HG03175 (cell line): ENCODE data around the gene TSEN54.
"Not testable (repeated sequence)": the region's sequence is repeated elsewhere in the genome, so short reads cannot be mapped to it uniquely, and the experiment has no call there.

ENCODE experiments used
- ATAC-seq: cut with Tn5 transposase; IDR thresholded peaks from one replicate; pipeline ENCODE4 v1.9.1; 2021; ENCODE audit warnings: mild to moderate bottlenecking, moderate library complexity; ENCODE audit not compliant: unreplicated experiment

The TSEN54 gene

DNA sequence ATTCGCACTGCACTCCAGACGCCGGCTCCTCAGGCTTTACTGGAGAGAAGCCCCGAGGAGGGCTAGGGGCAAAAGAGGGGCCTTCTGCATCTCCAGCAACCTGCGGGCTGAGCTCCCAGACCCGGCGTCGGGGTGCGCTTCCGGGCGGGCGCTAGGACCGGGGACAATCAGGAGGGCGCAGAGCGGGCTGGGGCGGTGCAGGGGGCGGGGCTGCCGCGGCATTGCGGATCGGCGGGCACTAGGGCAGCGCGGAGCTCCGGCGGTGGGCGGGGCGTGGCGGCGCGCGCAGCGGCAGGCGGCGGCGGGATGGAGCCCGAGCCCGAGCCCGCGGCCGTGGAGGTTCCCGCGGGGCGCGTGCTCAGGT lies at the start of gene TSEN54:
Gene TSEN54 (plus strand): TSS at position 274 of the 364 bp plus-strand sequence. CDS start 33 bp downstream, at position 307.
- ATAC-seq, result peak; percentile 74

DNA sequence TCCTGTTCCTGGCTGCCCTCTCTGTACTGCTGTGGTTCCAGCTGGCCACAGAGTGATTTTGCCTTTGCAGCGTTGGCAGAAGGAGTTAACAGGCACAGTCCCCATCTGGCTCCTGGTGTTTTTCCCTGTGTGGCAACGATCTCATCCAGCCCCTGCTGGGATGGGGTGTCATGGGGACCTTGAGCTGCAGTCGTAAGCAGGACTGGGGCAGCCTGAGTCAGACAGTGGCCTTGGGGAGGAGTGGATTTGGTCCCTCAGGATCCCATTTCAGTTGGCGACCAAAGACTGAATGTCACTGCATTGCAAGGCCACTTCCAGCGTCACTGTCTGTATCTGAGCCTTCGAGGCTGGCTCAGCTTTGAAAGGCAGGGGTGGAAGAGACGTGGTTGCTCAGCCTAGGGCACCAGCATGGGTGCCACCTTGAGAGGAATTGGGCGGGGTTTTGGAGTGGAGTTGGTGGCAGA lies 48.0 kb upstream of the TSEN54 start:
- no peak for ATAC-seq

DNA sequence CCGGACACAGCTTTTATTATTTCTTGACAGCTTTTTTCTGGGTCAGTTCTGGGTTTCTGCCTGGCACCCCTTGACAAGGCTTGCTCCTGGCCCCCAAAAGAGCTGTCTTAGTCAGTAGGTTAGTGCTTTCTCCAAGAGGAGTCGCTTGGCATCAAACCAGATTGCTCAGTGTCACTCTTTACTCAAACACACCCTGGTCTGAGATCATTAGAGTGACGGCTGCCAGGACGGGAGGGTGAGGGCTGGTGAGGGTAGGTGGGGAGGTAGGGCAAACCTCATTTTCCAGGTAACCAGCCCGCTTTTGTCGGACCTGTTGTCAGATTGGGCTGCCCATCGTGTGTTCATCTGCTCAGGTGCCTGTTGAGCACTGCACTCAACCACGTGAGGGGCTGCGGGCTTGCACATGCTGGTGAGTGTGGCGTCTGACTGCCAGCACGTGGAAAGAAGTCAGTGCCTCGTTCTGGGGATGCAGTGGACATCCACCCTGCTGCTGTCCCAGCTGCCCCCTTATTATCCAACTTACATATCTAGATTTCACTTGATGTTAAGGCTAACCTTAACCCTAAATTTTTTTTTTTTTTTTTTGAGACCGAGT lies 47.5 kb upstream of the TSEN54 start:
- ATAC-seq, result no peak

DNA sequence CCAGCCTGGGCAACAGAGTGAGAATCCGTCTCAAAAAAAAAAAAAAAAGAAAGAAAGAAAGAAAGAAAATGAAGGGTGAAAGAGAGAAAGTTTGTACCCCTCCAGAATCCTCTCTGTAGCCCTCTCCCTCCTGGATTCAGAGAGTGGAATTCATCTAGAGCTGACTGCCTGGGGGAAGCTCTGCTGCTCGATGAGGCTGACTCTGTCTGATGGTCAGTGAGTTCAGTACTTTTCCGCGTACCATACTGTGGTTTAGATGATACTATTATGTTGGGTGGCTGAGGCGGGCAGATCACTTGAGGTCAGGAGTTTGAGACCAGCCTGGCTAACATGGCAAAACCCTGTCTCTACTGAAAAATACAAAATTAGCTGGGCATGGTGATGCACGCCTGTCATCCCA lies 45.1 kb upstream of the TSEN54 start:
- no peak for ATAC-seq

DNA sequence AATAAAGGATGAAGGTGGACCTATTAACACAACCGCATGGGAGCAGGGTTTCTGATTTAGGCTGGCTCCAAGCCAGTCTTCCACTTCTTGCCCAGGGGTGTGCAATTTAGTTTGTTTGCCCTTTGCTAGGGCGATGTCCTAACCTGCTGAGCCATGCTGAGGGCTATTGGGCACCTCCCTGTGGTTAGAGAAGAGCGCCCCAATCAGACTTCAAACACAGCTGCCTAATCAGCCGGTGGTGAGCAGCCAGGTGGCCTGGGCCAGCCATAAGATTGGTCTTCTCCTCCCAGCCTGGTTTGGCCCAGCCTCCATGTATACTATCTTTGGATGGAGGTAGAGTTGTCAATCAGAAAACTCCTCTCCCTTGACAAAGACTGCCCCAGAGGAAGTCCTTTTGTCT lies 44.2 kb upstream of the TSEN54 start:
- ATAC-seq, result no peak

DNA sequence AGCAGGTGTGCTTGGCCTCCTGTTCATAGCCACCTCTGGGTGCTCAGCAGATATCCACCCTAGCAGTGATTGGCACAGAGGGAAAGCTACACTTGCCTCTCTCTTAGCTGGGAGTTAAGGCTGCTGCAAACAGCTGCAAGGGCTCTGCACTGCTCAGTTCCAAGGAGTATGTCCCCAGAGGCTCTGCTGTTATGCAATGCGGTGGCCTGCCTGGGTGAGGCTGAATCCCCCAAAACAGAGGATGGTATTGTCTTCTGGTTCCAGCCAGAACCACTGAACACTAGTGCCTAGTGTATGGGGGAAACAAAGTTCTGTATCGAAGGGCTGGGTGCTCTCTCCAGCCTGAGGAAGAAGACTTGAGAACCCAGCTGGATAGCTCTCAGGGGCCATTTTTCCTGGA lies 43.1 kb upstream of the TSEN54 start:
- ATAC-seq, result no peak

DNA sequence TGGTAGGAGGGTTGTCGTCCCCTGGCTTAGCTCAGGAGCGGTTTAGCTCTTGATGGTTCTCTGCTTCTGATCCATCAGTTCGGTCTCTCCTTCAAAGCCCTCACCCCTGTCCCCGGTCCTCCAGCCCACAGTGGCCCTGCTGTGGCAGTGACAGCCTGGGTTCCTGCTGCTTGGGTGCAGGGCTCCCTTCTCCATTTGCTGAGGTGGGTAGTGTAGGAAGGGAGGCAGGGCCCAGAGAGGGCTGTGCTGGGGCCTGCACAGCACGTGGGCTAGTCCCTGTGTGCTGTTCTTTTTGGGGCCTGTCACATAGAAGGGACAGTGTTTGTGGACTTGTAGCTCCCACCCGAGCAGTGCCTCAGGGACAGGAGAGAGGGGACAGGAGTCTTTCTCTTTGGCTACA lies 41.6 kb upstream of the TSEN54 start:
- no peak for ATAC-seq

DNA sequence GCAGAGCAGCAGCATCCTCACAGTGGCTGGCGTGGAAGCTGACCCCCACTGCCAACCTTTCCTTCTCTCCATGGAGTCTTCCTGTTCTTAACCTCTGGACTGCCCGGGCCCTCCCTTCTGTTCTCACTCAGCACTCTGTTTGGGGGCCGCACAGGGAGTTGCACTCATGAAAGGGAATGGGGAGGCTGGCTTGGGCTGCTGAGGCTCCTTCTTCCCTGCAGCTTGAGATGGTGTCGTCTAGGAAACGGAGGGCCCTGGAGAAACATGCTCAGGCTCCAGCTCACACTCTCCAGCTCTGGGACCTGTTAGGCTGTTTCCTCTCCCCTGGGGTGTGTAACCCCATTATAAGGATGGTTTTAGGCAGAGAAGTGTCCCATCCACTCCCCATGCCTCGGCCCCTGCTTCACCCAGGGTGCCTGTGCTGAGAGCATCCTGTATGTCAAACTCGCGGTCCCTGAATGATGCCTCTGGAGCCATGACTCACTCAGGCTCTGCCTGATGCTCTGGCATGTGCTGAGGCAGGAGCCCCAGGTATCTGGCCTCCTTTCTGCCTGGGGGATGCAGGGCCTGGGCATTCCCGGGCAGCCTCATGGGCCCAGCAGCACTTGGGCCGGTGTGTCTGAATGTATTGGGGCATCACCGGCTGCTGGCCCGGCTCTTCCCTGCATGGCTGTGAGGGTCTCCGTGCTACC lies 41.0 kb upstream of the TSEN54 start:
- ATAC-seq, result no peak

DNA sequence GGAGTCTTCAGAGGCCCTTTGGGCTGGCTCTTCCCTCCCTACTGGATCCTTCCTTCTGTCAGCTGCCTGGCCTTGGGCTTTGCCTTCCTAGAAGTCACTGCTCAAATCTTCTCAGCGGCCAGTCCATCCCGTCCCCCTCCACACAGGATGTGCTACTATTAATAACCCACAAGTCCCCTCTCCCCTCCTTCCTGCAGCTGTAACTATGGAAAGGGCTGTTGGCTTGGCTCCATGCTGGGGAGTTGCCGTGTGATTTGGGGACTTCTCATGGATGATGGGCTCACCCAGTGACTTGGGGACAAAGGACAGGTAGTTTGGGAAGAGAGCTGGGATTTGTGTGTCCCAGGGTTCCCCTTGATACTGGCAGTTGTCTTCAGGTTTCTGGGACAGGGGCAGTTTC lies 40.5 kb upstream of the TSEN54 start:
- ATAC-seq, result no peak

DNA sequence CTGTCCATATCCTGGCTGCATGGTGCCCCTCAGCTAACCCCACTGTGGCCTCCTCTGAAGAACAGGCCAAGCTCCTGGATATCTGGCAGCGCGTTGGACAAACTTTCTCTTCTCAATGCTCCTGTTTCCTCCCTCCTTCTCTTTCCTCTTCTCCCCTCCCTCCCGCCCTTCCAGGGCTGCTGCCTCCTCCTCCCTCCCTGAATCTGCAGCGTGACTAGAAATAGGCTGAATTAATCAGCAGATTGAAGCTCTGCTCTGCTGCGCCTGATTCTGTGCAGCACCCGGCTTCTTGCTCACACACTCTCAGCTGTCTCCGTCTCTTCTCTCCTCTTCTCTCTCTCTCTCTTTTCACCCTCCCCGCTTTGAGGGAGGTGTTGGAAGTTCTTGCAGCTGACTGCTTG lies 40.1 kb upstream of the TSEN54 start:
- ATAC-seq, result no peak

DNA sequence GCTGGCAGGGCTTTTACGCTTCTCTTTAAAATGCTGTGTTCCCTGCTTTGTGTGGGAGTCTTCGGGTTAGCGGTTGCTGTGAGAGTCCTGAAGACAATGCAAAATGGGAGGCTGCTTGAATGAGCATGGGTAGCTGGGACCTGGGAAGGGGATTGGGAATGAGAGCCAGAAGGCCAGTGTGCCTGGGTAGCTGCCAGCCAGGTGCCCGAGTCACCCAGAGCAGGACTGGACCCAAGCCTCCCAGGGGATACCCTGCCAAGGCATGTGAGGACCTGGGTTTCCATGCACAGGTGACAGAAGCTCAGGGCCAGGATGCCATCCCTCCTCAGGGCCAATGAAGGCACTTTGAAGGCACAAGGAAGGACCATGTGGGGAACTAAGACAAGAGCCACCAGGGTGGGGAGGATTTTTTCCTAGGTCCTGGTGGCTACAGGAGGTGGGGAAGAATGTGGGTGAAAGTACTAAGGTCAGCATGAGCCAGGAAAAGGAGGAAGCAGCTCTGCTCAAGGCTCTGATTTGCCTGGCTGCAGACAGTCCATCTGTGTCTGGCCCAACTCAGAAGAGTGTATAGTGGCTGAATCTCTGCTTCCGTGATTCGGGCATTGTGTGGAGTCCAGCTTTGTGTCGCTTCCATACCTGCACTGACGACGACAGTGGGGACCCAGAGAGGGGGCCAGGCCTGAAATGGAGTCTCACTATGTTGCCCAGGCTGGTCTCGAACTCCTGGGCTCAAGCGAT lies 39.4 kb upstream of the TSEN54 start:
- ATAC-seq, result no peak

DNA sequence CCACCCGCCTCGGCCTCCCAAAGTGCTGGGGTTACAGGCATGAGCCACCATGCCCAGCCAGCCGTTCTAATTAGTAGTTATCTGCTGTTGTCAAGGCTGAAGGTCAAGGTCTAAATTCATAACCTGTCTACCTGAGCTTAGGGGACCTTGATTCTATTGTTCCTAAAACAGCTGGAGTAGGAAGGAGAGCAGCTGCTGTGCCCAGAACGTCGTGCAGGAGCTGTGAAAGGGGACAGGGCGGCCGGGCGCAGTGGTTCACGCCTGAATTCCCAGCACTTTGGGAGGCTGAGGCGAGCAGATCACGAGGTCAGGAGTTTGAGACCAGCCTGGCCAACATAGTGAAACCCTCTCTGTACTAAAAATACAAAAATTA lies 38.9 kb upstream of the TSEN54 start:
- ATAC-seq, result not testable (repeated sequence)

DNA sequence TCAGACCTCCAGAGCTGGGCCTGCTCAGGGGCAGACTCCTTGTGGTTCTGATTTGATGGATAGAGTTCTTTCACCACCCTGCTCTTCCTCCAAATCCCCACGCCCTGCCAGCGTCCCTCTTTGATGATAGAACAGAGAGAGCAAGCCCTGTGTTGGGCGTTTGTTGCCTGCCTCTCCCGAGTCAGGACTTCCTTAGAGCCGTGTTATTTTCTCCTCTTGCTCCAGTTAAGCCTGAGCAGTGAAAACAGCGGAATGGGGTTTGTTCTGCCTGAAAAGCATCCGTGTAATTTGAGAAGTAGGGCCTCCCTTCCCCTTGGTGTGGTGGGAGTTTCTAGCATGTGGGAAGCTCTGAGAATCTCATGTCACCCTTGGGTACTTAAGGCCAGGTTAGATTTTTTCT lies 37.8 kb upstream of the TSEN54 start:
- no peak for ATAC-seq

DNA sequence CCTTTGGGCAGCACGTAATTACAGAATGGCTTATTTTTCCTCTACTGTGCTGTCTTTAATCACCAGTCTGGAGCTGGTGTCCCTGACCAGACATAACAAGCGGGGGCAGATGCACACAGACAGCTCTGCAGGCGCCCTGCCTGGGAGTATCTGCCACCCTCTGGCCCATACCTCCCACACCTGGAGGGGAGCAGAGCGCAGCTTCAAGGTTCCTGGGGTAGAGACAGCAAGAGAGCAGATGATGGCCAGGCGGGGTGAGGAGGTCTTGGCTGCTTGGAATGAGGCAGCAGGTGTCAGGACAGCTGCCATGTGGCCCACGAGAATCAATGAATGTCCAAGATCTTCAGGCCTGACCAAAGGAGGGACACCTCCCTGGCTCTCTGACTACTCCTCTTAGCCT lies 36.0 kb upstream of the TSEN54 start:
- no peak for ATAC-seq

DNA sequence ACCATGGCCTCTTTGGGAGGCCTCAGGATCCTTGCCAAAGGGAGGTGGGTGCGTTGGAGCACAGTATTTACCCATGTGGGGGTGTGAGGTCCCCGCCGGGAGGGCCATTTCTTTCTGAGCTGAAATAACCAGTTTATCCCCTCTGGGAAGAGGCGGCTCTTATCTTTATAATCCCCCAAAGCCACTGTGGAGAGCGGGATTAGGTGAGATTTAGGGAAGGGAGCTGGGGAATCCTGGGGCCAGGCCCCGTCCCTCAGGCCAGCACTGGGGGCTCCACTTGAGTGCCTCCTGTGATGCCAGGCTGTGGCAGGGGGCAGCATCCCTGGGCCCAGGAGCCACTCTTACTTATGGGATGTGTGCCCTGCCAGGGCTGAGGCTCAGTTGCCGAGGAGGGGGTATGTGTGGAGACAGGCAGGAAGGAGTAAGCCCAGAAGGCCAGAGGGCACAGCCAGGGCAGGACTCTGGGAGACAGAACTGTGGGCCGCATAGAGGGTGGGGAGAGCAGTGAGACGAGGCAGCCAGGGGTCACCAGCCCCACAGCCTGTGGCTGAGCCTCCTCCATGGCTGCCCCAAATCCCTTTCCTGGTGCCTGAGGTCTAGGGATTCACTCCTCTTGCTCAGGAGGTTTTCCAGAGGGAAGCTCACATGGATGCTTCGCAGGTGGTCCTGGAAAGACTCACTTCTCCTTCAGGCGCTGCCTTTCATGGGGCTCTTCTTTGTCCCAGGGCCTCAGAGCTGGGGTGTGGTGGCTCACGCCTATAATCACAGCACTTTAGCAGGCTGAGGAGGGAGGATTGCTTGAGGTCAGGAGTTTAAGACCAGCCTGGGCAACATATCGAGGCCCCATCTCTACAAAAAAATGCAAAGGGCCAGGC lies 34.9 kb upstream of the TSEN54 start:
- no peak for ATAC-seq

DNA sequence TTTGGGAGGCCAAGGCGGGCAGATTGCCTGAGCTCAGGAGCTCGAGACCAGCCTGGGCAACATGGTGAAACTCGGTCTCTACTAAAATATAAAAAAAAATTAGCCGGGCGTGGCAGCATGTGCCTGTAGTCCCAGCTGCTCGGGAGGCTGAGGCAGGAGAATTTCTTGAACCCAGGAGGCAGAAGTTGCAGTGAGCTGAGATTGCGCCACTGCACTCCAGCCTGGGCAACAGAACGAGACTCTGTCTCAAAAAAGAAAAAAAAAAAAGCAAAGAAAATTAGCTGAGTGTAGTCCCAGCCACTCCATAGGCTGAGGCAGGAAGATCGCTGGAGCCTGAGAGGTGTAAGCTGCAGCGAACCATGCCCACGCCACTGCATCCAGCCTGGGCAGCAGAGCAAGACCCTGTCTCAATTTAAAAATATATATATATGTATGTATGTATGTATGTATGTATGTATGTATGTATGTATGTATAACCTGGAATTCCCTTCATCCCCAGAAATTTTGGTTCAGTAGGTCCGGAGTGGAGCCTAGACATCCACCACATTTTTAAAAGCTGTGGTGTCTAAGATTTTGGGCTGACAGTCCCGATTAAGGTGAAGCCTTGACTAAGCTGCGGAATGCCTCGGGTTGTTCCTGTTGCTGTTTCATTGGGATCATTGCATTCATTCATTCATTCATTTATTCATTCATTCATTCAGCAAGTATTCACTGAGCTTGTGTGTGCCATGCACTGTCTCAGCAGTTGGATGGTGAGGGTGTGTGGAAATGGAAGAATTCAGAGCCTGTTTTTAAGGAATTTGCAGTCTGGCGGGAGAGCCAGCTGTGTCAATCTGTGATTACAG lies 34.0 kb upstream of the TSEN54 start:
- no peak for ATAC-seq

DNA sequence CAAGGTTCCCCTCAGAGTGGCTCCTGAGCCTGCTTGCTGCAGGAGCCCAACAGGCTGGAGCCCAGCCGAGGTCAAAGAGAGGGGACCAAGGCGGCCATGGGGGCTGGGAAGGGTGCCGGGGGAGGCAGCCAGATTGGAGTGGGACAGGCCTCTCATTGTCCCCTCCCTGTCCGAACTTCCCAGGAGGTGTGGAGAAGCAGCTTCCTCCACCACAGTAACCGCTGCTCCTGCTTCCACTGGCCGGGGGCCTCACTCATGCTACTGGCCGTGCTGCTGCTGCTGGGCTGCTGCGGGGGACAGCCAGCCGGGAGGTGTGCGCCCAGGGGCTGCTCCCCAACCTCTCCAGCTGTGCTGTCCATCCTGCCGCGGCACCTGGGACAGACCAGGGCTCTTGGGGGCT lies 30.6 kb upstream of the TSEN54 start:
- no peak for ATAC-seq

DNA sequence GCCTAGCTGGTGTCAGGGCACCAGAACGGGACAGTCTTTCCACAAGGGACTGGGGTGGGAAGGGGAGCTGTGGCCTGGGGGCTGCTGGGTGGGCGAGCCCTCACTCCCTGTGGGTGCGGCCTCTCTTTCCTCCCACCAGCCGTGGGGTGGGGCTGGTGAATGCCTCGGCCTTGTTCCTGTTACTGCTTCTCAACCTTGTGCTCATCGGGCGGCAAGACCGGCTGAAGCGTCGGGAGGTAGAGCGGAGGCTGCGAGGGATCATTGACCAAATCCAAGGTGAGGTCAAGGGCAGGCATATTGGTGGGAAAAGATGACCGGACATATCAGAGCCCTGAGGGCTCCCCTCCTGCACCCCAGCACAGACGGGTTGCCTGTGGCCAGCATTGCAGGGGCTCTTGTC lies 30.2 kb upstream of the TSEN54 start:
- no peak for ATAC-seq

DNA sequence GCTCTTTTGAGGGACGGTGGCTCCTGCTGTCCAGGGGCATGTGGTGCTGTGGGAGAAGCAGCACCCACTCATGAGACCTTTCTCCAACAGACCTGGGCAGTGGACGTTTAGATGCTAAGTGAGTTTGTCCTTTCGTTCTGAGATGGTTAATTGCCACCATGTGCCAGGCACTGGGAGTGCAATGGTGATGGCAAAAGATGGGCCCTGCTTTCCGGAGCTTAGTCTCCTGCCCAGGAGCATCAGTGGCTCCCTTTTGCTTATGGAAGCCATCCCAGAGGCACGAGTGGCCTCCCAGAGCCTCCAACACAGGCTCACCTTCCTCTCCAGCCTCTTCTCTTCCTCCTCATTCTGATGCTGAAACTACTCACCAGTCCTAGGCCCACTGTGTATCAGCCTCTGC lies 29.4 kb upstream of the TSEN54 start:
- no peak for ATAC-seq

DNA sequence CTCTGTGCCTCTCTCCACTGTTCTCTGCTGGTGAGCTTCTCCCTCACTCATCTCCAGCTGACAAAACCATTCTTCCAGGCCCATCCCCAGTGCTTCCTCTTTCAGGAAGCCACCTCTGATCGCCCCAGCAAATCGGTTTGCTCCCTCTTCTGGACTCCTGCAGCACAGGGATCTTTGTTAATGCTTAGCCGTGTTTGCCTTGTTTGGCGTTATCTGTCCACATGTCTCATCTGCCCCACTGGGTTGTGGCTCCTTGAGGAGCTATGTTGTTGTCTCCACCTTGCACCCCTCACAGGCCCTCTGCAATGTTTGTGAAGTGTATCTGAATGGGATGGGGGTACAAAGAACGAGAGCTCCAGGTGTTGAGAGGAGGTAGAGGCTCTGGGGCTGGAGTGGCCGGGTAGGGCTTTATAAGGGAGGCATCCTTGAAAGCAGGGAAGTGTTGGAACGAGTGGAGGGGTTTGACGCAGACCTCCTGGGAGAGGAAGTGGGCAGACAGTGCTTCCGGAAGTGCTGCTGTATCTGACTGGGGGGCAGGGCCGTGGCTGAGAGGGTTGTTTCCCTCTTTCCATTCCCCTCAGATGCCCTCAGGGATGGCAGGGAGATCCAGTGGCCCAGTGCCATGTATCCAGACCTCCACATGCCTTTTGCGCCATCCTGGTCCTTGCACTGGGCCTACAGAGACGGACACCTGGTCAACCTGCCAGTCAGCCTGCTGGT lies 28.8 kb upstream of the TSEN54 start:
- no peak for ATAC-seq
